GM19099 (cell line): ENCODE results near the gene RASGRP4.

Experiments used
- POLR2A ChIP-seq: IDR thresholded peaks from 3 replicates; pipeline ENCODE4 v1.6.1; 2011; ENCODE audit warnings: low read depth; ENCODE audit not compliant: insufficient read length; ENCODE audit errors: extremely low read depth

RASGRP4 gene

GRCh38 chr19:38409631-38410133 lies 16.3 kb downstream of the RASGRP4 start:
- TF ChIP-seq POLR2A, result no peak

GRCh38 chr19:38405276-38405675 lies 20.7 kb downstream of the RASGRP4 start:
- TF ChIP-seq POLR2A, result no peak

GRCh38 chr19:38404858-38405257 lies 21.2 kb downstream of the RASGRP4 start:
- TF ChIP-seq POLR2A, result no peak

- TF ChIP-seq POLR2A, result peak; percentile 47
Measured at GRCh38 chr19:38402967-38403674, 22.9 kb downstream of the RASGRP4 start, which contains the start of gene FAM98C. Gene FAM98C, plus strand, starts transcription at chr19:38403093. Its CDS starts 61 bp downstream, at chr19:38403154.

- peak; percentile 4 for TF ChIP-seq POLR2A
Measured at GRCh38 chr19:38402623-38402966, 23.4 kb downstream of the RASGRP4 start.

GRCh38 chr19:38401148-38401547 lies 24.9 kb downstream of the RASGRP4 start:
- no peak for TF ChIP-seq POLR2A

- TF ChIP-seq POLR2A, result no peak
Measured at GRCh38 chr19:38400361-38400760, 25.7 kb downstream of the RASGRP4 start.

- no peak for TF ChIP-seq POLR2A
Measured at GRCh38 chr19:38399537-38399936, 26.5 kb downstream of the RASGRP4 start.

GRCh38 chr19:38399081-38399480 lies 26.9 kb downstream of the RASGRP4 start:
- TF ChIP-seq POLR2A, result no peak

GRCh38 chr19:38395381-38396114 lies 30.5 kb downstream of the RASGRP4 start:
- no peak for TF ChIP-seq POLR2A

GRCh38 chr19:38394488-38394887 lies 31.5 kb downstream of the RASGRP4 start:
- no peak for TF ChIP-seq POLR2A

GRCh38 chr19:38392707-38393308 lies 33.2 kb downstream of the RASGRP4 start:
- TF ChIP-seq POLR2A, result no peak

- no peak for TF ChIP-seq POLR2A
Measured at GRCh38 chr19:38391911-38392464, 34.0 kb downstream of the RASGRP4 start.

- no peak for TF ChIP-seq POLR2A
Measured at GRCh38 chr19:38389957-38390924, 35.8 kb downstream of the RASGRP4 start.
